ENCODE measurements around the gene PRSS36.

DNA sequence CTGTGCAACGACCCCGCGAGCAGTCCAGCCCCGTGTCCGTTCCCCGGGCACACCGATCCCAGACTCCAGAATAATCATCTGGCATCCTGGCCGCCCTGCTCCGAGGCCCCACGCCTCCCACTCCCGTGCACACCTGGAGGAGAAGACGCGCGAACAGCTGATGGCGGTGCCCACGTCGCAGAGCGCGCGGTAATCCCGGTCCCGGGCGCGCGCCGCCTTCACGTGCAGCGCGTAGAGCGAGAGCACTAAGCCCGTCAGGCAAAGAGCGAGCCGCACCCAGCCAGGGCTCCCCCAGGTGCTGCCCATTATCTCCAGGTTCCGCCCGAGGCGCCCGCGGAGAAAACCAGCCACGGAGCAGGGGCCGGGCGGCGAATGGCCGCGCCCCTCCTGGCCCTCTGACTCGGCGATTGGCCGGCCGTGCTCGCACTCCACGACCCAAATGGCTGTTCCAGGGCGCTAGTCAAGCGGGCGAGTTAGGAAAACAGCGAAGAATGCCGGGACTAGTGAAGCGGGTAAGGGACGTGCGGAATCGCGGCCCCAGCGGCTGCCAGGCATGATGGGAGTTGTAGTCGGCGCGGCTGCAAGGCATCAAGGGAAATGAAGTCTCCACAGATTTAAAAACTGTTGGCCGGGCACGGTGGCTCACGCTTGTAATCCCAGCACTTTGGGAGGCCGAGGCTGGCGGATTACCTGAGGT is 55.3 kb downstream of the PRSS36 start, which contains the start of gene VKORC1:
- TF ChIP-seq POLR2A (IDR thresholded peaks at IDR 0.05; ENCODE audit: low read depth, low read length) (peak; percentile 33; the same call in 1 of the 2 replicates), POLR2AphosphoS5 (IDR thresholded peaks at IDR 0.05; ENCODE audit: low read depth, low read length) (0 out of 2 replicates have a peak, but pooled peaks have one; percentile 26), TAF1 (IDR thresholded peaks at IDR 0.05; ENCODE audit: low read depth, low read length) (peak; percentile 51; the same call in 1 of the 2 replicates), SPI1 (IDR thresholded peaks at IDR 0.05; ENCODE audit: low read depth, low read length) (no peak), POU2F2 (IDR thresholded peaks at IDR 0.05; ENCODE audit: low read depth, low read length) (no peak), PAX5 (IDR thresholded peaks at IDR 0.05; ENCODE audit: insufficient read depth, low read length, severe bottlenecking) (peak; percentile 39)

Data from GM12891 (cell line).